Measurements from ENCODE around the gene PKP4.

DNA sequence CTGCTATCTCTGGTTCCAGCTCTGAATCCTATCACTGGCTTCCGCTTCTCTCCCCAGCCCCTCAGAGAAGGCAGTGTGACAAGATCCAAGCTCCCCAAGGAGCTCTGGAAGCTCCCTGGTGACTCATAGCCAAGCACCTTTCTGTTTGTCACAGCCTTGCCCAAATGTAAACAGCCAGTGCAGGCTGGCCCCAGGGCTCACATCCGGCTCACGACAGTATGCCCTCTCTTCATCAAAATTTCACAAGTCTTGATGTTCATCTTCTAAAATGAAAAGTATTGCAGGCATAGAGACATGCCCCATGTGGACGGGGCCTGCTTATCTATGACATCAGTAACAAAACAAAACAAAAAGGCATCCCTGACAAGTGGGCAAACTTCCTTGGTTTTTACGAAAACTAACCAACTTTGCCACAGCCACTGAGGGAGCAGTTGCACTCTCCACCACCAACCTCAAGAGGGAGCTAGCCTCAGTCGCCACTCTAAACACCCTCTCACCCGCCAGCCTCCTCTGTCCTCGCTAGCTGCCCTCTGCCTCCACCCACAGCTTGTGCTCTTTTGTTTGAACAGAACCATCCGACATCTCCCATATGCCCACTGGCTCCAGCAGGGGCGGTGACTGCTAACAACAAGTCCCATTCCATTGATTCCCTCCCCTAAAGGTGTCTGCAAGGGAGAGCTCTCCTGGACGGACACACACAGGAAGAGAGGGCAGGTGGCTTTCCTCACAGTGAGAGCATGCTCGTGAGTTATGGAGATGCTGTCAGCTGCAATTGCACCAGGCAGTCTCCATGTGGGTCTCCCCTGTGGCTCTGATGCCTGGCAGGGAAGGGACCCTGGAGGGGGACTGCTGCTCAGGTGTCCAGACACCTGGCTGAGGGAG, 267.4 kb downstream of the PKP4 start:
- TF ChIP-seq, protein P1, sequence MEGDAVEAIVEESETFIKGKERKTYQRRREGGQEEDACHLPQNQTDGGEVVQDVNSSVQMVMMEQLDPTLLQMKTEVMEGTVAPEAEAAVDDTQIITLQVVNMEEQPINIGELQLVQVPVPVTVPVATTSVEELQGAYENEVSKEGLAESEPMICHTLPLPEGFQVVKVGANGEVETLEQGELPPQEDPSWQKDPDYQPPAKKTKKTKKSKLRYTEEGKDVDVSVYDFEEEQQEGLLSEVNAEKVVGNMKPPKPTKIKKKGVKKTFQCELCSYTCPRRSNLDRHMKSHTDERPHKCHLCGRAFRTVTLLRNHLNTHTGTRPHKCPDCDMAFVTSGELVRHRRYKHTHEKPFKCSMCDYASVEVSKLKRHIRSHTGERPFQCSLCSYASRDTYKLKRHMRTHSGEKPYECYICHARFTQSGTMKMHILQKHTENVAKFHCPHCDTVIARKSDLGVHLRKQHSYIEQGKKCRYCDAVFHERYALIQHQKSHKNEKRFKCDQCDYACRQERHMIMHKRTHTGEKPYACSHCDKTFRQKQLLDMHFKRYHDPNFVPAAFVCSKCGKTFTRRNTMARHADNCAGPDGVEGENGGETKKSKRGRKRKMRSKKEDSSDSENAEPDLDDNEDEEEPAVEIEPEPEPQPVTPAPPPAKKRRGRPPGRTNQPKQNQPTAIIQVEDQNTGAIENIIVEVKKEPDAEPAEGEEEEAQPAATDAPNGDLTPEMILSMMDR (IDR thresholded peaks at IDR 0.05): no peak
- no peak for TF ChIP-seq EP300 (IDR thresholded peaks at IDR 0.05)
- no peak for TF ChIP-seq POLR2AphosphoS5 (IDR thresholded peaks at IDR 0.05)
- TF ChIP-seq POLR2A (IDR thresholded peaks at IDR 0.05): no peak
